ENCODE results near the gene ALDOC.

Gene ALDOC

GRCh38 chr17:28530250-28530649 lies 46.4 kb downstream of the ALDOC start:
- DNase-seq = no peak

- no peak for DNase-seq
Measured at GRCh38 chr17:28529013-28529400, 47.7 kb downstream of the ALDOC start.

- DNase-seq = no peak
Measured at GRCh38 chr17:28528327-28529012, 48.2 kb downstream of the ALDOC start.

GRCh38 chr17:28527859-28528258 lies 48.8 kb downstream of the ALDOC start:
- DNase-seq = no peak

- no peak for DNase-seq
Measured at GRCh38 chr17:28527181-28527681, 49.5 kb downstream of the ALDOC start.

- no peak for DNase-seq
Measured at GRCh38 chr17:28526381-28526780, 50.3 kb downstream of the ALDOC start.

- DNase-seq = no peak
Measured at GRCh38 chr17:28524476-28525424, 51.9 kb downstream of the ALDOC start.

GRCh38 chr17:28523876-28524275 lies 52.8 kb downstream of the ALDOC start:
- DNase-seq = no peak

- DNase-seq = no peak
Measured at GRCh38 chr17:28523186-28523585, 53.5 kb downstream of the ALDOC start.

All from RPMI8226 (cell line).